GM23338 (cell line): Measurements from ENCODE around the gene CACNG8.

Source experiments
- CREB1 ChIP-seq: fragments of 250-450 bp; sonication (Bioruptor Pico); IDR thresholded peaks from 2 replicates; pipeline ENCODE4 v1.5.0; 2020; ENCODE audit warnings: low read depth, mild to moderate bottlenecking, moderate library complexity
- CTCF ChIP-seq, 2 experiments: fragments of 200-600 bp in 1 of 2; sonication (generic) in 1 of 2; conservative IDR thresholded peaks; 2 replicates each; pipeline versions ENCODE4 v1.5.1 to v1.6.1; 2016 to 2017; ENCODE audit warnings: antibody characterized with exemption in 2 of 2, low read depth in 2 of 2, mild to moderate bottlenecking in 2 of 2, moderate library complexity in 1 of 2
- EZH2 ChIP-seq: fragments of 200-600 bp; sonication (generic); IDR thresholded peaks from one replicate; pipeline ENCODE4 v1.8.0; 2017; ENCODE audit warnings: antibody characterized with exemption, mild to moderate bottlenecking, low read depth; ENCODE audit not compliant: unreplicated experiment
- EZH2phosphoT487 ChIP-seq: fragments of 200-600 bp; sonication (generic); IDR thresholded peaks from one replicate; pipeline ENCODE4 v1.8.1; 2018; ENCODE audit warnings: antibody characterized with exemption; ENCODE audit not compliant: unreplicated experiment
- JUNB ChIP-seq: IDR thresholded peaks from one replicate; pipeline ENCODE4 v1.6.1; 2016; ENCODE audit warnings: antibody characterized with exemption; ENCODE audit not compliant: unreplicated experiment
- NANOG ChIP-seq: IDR thresholded peaks from 2 replicates; pipeline ENCODE4 v1.6.1; 2016; ENCODE audit warnings: antibody characterized with exemption, borderline replicate concordance
- POLR2AphosphoS5 ChIP-seq: IDR thresholded peaks from 2 replicates; pipeline ENCODE4 v1.6.1; 2016; ENCODE audit warnings: antibody characterized with exemption, low read depth
- REST ChIP-seq: IDR thresholded peaks from one replicate; pipeline ENCODE4 v1.6.1; 2018; ENCODE audit warnings: antibody characterized with exemption; ENCODE audit not compliant: unreplicated experiment
- STAT1 ChIP-seq: IDR thresholded peaks from one replicate; pipeline ENCODE4 v1.6.1; 2016; ENCODE audit warnings: antibody characterized with exemption; ENCODE audit not compliant: unreplicated experiment
- ZNF114 ChIP-seq: fragments of 250-450 bp; sonication (Bioruptor Pico); IDR thresholded peaks from 2 replicates; pipeline ENCODE4 v1.5.0; 2020; ENCODE audit warnings: mild to moderate bottlenecking, moderate library complexity
- ZNF331 ChIP-seq: fragments of 250-450 bp; sonication (Bioruptor Pico); IDR thresholded peaks from 2 replicates; pipeline ENCODE4 v1.5.0; 2020; ENCODE audit warnings: low read depth, mild to moderate bottlenecking, moderate library complexity
- ZNF462 ChIP-seq: fragments of 250-450 bp; sonication (Bioruptor Pico); IDR thresholded peaks from 2 replicates; pipeline ENCODE4 v1.5.0; 2020; ENCODE audit warnings: mild to moderate bottlenecking, moderate library complexity

GRCh38 chr19:54001496-54001895 is 38.8 kb downstream of the CACNG8 start:
- TF ChIP-seq CTCF (conservative IDR thresholded peaks at IDR 0.05; ENCODE audit: low read depth in 2 of 2) (no peak), POLR2AphosphoS5 (no peak), EZH2phosphoT487 (no peak), EZH2 (no peak), REST (no peak), JUNB (no peak), CREB1 (CRISPR knock-in tag) (no peak), ZNF462 (no peak), ZNF331 (CRISPR knock-in tag) (no peak), STAT1 (no peak), ZNF114 (no peak), NANOG (no peak)
